Measurements from ENCODE around the gene CD151.

Gene CD151

DNA sequence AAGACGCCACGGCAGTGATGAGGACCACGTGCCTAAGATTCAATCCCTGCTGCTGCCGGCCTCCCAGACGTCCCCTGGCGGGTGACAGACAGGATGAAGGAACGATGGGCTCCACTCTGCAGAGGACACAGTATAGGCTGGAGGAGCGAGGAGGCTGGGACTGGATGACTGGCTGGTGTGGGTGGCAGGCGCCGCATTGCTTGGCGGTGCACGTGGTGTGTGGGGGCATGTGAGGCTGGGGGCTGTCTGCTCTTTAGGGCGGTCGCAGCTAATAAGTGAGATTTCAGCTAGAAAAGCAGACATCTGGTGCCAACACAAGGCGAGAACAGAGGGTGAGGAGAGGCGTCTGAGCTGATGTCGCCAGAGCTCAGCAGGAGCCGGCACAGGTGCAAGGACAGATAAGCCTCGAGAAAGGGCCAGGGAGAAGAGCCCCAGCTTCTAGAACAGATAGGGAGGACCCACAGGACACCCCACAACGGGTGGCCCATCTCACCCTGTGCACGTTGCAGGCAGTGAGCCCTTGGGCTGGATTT lies 43.1 kb downstream of the CD151 start:
- no peak for DNase-seq

GRCh38 chr11:876545-876944 lies 43.8 kb downstream of the CD151 start:
- DNase-seq = no peak

- DNase-seq = no peak
These were observed 44.8 kb downstream of the CD151 start for GRCh38 chr11:877565-877964.

DNA sequence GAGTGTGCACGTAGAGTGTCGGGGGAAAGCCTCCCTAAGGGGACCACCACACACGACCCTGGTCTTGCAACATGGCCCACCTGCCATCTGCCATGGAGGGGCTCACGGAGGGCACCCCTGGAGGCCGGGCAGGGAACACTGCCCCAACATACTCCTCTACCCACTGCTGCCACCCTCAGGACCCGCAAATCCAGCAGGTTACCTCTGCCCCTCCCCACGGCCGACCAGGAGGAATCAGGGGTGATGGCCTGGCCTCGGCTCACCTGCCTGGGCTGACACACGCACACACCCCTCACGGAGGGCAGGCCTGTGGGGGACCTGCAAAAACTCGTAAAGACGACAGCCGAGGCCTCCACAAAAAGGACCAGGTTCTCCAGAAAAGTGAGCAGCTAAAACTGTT lies 47.7 kb downstream of the CD151 start:
- no peak for DNase-seq

DNA sequence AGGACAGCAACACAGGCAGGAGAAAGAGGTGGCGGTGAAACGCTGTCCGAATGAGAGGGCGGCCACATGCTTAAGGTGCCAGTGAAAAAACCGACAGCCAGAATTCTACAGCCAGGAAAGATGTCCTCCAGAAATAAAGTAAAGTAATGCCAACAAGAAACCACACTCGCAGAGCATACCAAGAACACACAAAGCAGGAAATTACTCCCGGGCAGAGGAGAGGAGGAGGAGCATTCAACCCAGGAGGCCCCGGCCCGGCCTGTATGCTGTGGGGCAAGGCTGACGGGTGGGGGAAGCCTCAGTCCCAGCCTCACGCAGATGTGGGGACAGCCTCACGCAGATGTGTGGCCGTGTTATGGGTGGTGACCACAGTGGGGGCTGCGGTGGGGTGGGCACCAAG lies 49.8 kb downstream of the CD151 start:
- DNase-seq = no peak

DNA sequence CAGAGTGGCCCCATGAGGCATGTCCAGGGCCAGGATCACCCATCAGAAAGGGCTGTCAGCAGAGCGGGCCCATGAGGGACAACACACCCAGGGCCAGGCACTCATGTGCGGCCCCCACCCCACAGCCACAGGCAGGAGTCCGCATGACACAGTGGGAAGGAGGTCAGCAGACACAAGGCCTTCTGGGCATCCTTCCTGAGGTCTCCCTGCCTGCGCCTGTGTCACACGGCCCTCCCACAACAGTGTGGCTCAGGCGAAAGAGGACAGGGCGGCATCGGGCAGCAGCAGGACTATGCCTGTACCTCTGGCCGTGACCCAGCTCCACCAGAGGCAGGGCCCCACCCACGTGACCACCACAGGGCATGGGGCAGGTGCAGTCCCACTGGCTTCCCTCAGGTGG lies 50.8 kb downstream of the CD151 start:
- no peak for DNase-seq

- no peak for DNase-seq
These were observed 51.9 kb downstream of the CD151 start for GRCh38 chr11:884578-885070.

DNA sequence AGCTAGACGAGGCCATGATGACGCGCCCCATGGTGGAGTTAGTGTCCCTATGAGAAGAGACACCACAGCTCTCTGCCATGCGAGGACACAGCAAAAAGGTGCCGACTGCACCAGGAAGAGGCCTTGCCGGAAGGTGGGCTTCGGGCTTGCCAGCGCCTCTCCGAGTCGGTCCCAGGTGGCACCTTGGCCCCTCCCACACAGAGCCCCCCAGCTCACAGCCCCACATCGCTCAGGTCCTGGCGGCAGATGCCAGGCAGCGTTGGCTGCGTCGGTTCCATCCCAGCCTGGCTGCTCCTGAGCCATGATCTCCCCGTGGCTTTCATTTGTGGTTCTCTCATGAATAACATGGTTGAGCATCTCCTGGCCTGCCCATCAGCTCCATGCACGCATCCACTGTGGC lies 53.8 kb downstream of the CD151 start:
- DNase-seq = no peak

- DNase-seq = no peak
These were observed 54.8 kb downstream of the CD151 start for GRCh38 chr11:887589-887988.

Data from SHP77 treated with DMSO at 0.1 percent for 48 hours (cell line).